DND-41 (cell line): Measurements from ENCODE around the gene CBARP.

Source experiments
- ATAC-seq: fragments of 200-7000 bp; cut with Tn5 transposase; 3 replicates; pipeline ENCODE4 v1.9.1; 2021; ENCODE audit warnings: low read depth; ENCODE audit not compliant: insufficient read depth
- DNase-seq: peaks from one replicate; pipeline ENCODE4 v3.0.0-alpha.2; 2020
- H2AFZ ChIP-seq: 2 replicates; pipeline ENCODE4 v1.6.0; 2012; ENCODE audit warnings: low read depth, low read length
- H3K27ac ChIP-seq: 2 replicates; pipeline ENCODE4 v1.5.1; 2012; ENCODE audit warnings: low read length, inconsistent platforms
- H3K27me3 ChIP-seq: fragments of 200-600 bp; sonication (generic); 2 replicates; pipeline ENCODE4 v1.6.0; 2012; ENCODE audit warnings: low read length, mild to moderate bottlenecking, inconsistent platforms; ENCODE audit not compliant: insufficient read depth, poor library complexity
- H3K36me3 ChIP-seq: 2 replicates; pipeline ENCODE4 v1.5.1; 2012; ENCODE audit warnings: low read length, inconsistent platforms; ENCODE audit not compliant: insufficient read depth
- H3K4me1 ChIP-seq: 2 replicates; pipeline ENCODE4 v1.5.1; 2012; ENCODE audit warnings: mild to moderate bottlenecking, low read length; ENCODE audit not compliant: insufficient read depth
- H3K4me2 ChIP-seq: 2 replicates; pipeline ENCODE4 v1.6.0; 2012; ENCODE audit warnings: mild to moderate bottlenecking, moderate library complexity, low read length, inconsistent platforms; ENCODE audit not compliant: insufficient read depth
- H3K4me3 ChIP-seq, 2 experiments: fragments of 200-600 bp in 1 of 2; shearing (Covaris generic) in 1 of 2; 2 replicates each; pipeline ENCODE4 v1.5.1; 2012 to 2016; ENCODE audit warnings: inconsistent platforms in 2 of 2, low read length in 2 of 2, mild to moderate bottlenecking in 2 of 2, low read depth in 1 of 2, moderate library complexity in 1 of 2
- H3K79me2 ChIP-seq: 2 replicates; pipeline ENCODE4 v1.6.0; 2012; ENCODE audit warnings: low read length, inconsistent platforms; ENCODE audit not compliant: insufficient read depth
- H3K9ac ChIP-seq: 2 replicates; pipeline ENCODE4 v1.6.0; 2012; ENCODE audit warnings: low read depth, mild to moderate bottlenecking, inconsistent platforms, low read length, moderate library complexity
- H3K9me3 ChIP-seq: 2 replicates; pipeline ENCODE4 v1.5.1; 2012; ENCODE audit warnings: low read length, moderate library complexity, mild to moderate bottlenecking, inconsistent platforms; ENCODE audit not compliant: insufficient read depth, severe bottlenecking
- H4K20me1 ChIP-seq: 2 replicates; pipeline ENCODE4 v1.6.0; 2012; ENCODE audit warnings: low read length; ENCODE audit not compliant: insufficient read depth
- EZH2 ChIP-seq: IDR thresholded peaks from 3 replicates; pipeline ENCODE4 v1.6.1; 2012; ENCODE audit warnings: borderline replicate concordance, low read depth, mild to moderate bottlenecking, moderate library complexity, low read length, inconsistent platforms; ENCODE audit not compliant: severe bottlenecking
- TF ChIP-seq, protein P1 (sequence below): IDR thresholded peaks from 2 replicates; pipeline ENCODE4 v1.5.1; 2012; ENCODE audit warnings: borderline replicate concordance, low read length, moderate library complexity, mild to moderate bottlenecking; ENCODE audit not compliant: poor library complexity, severe bottlenecking; ENCODE audit errors: extremely low read depth

Gene CBARP

DNA sequence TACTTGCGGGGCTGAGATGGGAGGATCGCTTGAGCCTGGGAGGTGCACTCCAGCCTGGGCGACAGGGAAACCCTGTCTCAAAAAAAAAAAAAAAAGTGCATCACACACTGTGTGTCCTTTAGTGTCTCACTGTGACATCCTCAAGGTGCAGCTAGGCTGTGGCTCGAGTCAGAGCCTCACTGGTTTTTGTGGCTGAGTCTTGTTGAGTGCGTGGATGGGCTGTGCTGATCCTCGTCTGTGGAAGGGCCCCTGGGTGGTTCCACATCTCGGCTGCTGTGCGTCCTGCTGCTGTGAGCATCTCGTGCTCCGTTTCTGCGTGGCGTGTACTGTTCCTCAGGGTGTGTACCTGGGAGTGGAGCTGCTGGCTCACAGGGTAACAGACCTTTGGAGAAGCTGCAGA, 21.0 kb downstream of the CBARP start:
- Histone ChIP-seq H3K9ac (no peak overlapping the region), H3K4me1 (no peaks in the 10 kb centered on the region), H3K9me3 (no peaks in the 10 kb centered on the region), H3K4me3 (no peak overlapping the region), H3K36me3 (peaks cover 72% of the 10 kb centered on the region), H2AFZ (no peak overlapping the region), H4K20me1 (peaks cover 71% of the 10 kb centered on the region), H3K79me2 (peaks cover 79% of the 10 kb centered on the region), H3K4me2 (no peak overlapping the region), H3K27me3 (no peaks in the 10 kb centered on the region), H3K27ac (no peak overlapping the region)
- DNase-seq (no peak), ATAC-seq (no peak)
- TF ChIP-seq, protein P1, sequence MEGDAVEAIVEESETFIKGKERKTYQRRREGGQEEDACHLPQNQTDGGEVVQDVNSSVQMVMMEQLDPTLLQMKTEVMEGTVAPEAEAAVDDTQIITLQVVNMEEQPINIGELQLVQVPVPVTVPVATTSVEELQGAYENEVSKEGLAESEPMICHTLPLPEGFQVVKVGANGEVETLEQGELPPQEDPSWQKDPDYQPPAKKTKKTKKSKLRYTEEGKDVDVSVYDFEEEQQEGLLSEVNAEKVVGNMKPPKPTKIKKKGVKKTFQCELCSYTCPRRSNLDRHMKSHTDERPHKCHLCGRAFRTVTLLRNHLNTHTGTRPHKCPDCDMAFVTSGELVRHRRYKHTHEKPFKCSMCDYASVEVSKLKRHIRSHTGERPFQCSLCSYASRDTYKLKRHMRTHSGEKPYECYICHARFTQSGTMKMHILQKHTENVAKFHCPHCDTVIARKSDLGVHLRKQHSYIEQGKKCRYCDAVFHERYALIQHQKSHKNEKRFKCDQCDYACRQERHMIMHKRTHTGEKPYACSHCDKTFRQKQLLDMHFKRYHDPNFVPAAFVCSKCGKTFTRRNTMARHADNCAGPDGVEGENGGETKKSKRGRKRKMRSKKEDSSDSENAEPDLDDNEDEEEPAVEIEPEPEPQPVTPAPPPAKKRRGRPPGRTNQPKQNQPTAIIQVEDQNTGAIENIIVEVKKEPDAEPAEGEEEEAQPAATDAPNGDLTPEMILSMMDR: no peak
- no peak for TF ChIP-seq EZH2

DNA sequence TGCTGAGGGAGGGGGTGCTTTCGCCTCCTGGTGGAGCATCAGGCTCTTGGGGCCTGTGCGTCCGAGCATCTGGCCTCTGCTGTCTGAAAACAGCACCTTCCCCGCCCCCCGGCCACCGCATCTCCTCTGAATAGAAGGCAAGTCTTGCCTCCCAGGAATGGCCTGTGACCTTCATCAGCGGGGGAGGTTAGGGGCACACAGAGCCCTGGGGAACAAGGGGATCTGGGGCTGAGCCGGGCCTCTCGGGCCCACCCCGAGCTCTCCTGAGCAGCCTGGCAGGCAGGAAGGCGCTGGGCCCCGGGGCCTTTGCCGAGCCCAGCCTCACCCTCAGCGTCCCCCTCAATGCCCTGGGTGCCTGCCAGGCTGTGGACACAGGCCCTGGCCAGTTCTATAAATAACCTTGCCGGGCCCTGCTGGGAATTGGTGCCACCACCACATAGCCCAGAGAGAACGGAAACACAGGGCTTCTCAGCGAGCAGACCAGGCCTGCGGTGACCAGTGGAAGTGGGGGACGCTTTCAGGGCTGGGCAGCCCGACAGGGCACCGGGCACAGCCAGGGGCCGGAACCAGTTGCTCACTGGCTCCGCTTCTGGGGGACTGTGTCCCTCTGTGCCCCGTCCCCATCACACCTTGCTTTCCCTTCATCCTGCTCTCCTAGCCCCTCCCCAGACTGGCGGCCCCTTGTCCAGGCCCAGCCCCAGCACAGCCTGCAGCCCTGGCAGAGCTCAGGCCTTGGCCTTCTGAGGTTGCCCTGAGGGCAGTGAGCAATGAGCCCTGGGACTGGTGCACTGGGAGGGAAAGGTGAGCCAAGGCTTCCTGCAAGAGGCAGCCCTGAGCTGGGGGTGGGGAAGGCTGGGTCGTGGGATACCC, 22.7 kb downstream of the CBARP start:
- Histone ChIP-seq H3K36me3 (peaks cover 68% of the 10 kb centered on the region), H3K4me1 (peaks cover 2% of the 10 kb centered on the region), H3K27ac (no peak overlapping the region), H3K27me3 (no peaks in the 10 kb centered on the region), H3K79me2 (peaks cover 91% of the 10 kb centered on the region), H4K20me1 (peaks cover 70% of the 10 kb centered on the region), H3K9ac (no peak overlapping the region), H3K9me3 (no peaks in the 10 kb centered on the region), H2AFZ (no peak overlapping the region), H3K4me2 (no peak overlapping the region), H3K4me3 (no peak overlapping the region)
- ATAC-seq: no peak
- TF ChIP-seq EZH2: no peak
- TF ChIP-seq, protein P1: no peak
- DNase-seq: no peak

DNA sequence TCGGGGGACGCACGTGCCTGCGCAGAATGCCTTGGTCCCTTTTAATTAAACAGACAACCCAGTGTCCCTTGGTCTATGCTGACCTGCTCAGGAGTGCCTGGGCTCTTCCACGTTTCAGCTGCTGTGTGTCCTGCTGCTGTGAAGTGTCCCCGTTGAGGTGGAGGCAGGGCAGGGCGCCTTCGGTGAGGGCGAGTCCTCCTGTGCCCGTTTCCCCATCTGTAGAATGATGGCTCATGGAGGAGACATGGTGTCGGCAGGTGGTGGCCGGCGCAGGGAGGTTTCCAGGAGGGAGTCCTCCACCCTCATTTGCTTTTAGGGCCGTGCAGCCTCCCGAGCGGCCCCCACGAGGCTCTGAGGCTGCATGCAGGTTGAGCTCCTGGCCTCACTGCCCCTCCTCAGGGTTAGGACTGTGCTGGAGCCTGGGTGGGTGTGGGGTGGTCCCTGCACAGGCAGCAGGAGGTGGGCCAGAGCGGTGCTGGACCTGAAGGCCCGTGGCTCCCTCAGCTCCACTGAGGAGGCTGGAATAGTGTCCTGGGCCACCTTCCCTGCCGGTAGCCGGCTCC, 23.4 kb downstream of the CBARP start:
- Histone ChIP-seq H3K27me3 (no peaks in the 10 kb centered on the region), H3K27ac (no peak overlapping the region), H2AFZ (no peak overlapping the region), H3K79me2 (peaks cover 95% of the 10 kb centered on the region), H3K4me2 (no peak overlapping the region), H3K9me3 (no peaks in the 10 kb centered on the region), H3K9ac (no peak overlapping the region), H3K4me3 (no peak overlapping the region), H3K36me3 (peaks cover 70% of the 10 kb centered on the region), H3K4me1 (peaks cover 9% of the 10 kb centered on the region), H4K20me1 (peaks cover 73% of the 10 kb centered on the region)
- TF ChIP-seq, protein P1: no peak
- TF ChIP-seq EZH2: no peak
- DNase-seq (no peak), ATAC-seq (no peak)
